Endodermal cell (in vitro differentiated cells): Measurements from ENCODE around the gene FAM78A. TPM values are rescaled to one million over a fixed set of nuclear protein-coding genes. Genes with fewer than 3 reads are reported as not detected.

Source experiments
- DNase-seq: peaks from one replicate; pipeline ENCODE4 v3.0.0-alpha.2; 2017
- H3K27ac ChIP-seq: 2 replicates; pipeline ENCODE4 v1.5.1; 2013; ENCODE audit warnings: mild to moderate bottlenecking, low read depth, low read length, moderate library complexity
- H3K27me3 ChIP-seq: 2 replicates; pipeline ENCODE4 v1.6.1; 2013; ENCODE audit warnings: mild to moderate bottlenecking, low read length, moderate library complexity; ENCODE audit not compliant: insufficient read depth, control insufficient read depth, poor library complexity, severe bottlenecking
- H3K36me3 ChIP-seq: 2 replicates; pipeline ENCODE4 v1.7.0; 2013; ENCODE audit warnings: mild to moderate bottlenecking, low read length, moderate library complexity; ENCODE audit not compliant: control insufficient read depth, insufficient read depth
- H3K4me1 ChIP-seq: one replicate; pipeline ENCODE4 v1.7.0; 2013; ENCODE audit warnings: low read length; ENCODE audit not compliant: control insufficient read depth, insufficient read depth
- H3K4me3 ChIP-seq: 2 replicates; pipeline ENCODE4 v1.5.1; 2013; ENCODE audit warnings: mild to moderate bottlenecking, low read length, moderate library complexity
- H3K9ac ChIP-seq: 2 replicates; pipeline ENCODE4 v1.6.1; 2013; ENCODE audit warnings: mild to moderate bottlenecking, low read length, moderate library complexity; ENCODE audit not compliant: poor library complexity, severe bottlenecking; ENCODE audit errors: extremely low read depth
- H3K9me3 ChIP-seq: 2 replicates; pipeline ENCODE4 v1.6.1; 2013; ENCODE audit warnings: mild to moderate bottlenecking, low read length, moderate library complexity; ENCODE audit not compliant: control insufficient read depth
- H3K27ac Mint-ChIP-seq: 2 replicates; pipeline ENCODE4 v1.8.0; 2020; ENCODE audit warnings: mixed read lengths
- H3K27me3 Mint-ChIP-seq: 2 replicates; pipeline ENCODE4 v1.8.0; 2021; ENCODE audit warnings: mild to moderate bottlenecking, mixed read lengths; ENCODE audit not compliant: insufficient read depth
- H3K36me3 Mint-ChIP-seq: 2 replicates; pipeline ENCODE4 v1.8.0; 2020; ENCODE audit warnings: low read depth, mixed read lengths
- H3K4me1 Mint-ChIP-seq: 2 replicates; pipeline ENCODE4 v1.8.0; 2020; ENCODE audit warnings: mixed read lengths
- H3K4me3 Mint-ChIP-seq: 2 replicates; pipeline ENCODE4 v1.8.0; 2020; ENCODE audit warnings: mild to moderate bottlenecking, moderate library complexity, mixed read lengths
- H3K9me3 Mint-ChIP-seq: 2 replicates; pipeline ENCODE4 v1.8.0; 2020; ENCODE audit warnings: mild to moderate bottlenecking, mixed read lengths
- WGBS, 2 experiments: methylation state at CpG; one replicate each; pipeline versions ENCODE4 v1.1.5 to v1.1.7; 2013; ENCODE audit warnings: missing lambda C conversion rate in 2 of 2, mixed read lengths in 1 of 2; ENCODE audit not compliant: insufficient coverage in 1 of 2, insufficient read length in 1 of 2; 5-methylcytosine and 5-hydroxymethylcytosine counted together
- total RNA-seq, 2 donors: library from RNA; stranded (reverse); fragmentation: NEBNext Ultra II Directional in 1 of 2; extraction: Animal tissue kit (Norgen Biotek cat#: 25700) in 1 of 2; gene quantifications; 2 replicates in 1 of 2; 3 replicates in 1 of 2; pipeline ENCODE4 v1.2.1, GENCODE V29; 2021
- TF ChIP-seq, protein P1 (sequence below): fragments of 200-600 bp; sonication (generic); conservative IDR thresholded peaks from 2 replicates; pipeline ENCODE4 v1.5.0; 2021; ENCODE audit warnings: antibody characterized with exemption, mild to moderate bottlenecking

FAM78A gene
- total RNA-seq, 2 donors from 2014 or later = 5.5 to 5.6 TPM

DNA sequence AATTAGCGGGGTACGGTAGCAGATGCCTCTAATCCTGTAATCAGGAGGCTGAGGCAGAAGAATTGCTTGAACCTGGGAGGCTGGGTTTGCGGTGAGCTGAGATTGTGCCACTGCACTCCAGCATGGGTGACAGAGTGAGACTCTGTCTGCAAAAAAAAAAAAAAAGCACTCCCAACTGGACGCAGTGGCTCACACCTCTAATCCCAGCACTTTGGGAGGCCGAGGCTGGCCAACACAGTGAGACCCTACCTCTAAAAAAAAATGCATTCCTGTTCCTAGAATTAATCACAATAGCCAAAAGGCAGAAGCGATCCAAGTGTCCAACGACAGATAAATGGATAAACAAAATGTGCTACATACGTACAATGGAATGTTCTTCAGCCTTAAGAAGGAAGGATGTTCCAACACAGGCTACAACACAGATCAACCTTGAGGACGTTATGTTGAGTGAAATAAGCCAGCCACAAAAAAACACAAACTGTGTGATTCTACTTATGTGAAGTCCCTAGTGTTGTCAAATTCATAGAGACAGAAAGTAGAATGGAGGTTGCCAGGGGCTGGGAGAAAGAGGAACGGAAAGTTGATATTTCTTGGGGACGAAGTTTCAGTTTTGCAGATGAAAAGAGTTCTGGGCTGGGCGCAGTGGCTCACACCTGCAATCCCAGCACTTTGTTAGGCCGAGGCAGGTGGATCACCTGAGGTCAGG is 13.8 kb downstream of the FAM78A start:
- Mint-ChIP-seq H3K4me1 (no peaks in the 10 kb centered on the region), H3K27me3 (no peaks in the 10 kb centered on the region), H3K27ac (no peak overlapping the region), H3K36me3 (peaks cover 16% of the 10 kb centered on the region), H3K9me3 (no peaks in the 10 kb centered on the region), H3K4me3 (no peak overlapping the region)
- no peaks in the 10 kb centered on the region for H3K4me1 ChIP-seq
- 90 to 93% methylated on average over 6 to 13 of the region's 13 CpGs for WGBS, 2 experiments
- no peaks in the 10 kb centered on the region for H3K36me3 ChIP-seq
- H3K9me3 ChIP-seq = no peaks in the 10 kb centered on the region
- no peaks in the 10 kb centered on the region for H3K27me3 ChIP-seq
- H3K4me3 ChIP-seq = no peak overlapping the region
- DNase-seq = no peak
- TF ChIP-seq, protein P1, sequence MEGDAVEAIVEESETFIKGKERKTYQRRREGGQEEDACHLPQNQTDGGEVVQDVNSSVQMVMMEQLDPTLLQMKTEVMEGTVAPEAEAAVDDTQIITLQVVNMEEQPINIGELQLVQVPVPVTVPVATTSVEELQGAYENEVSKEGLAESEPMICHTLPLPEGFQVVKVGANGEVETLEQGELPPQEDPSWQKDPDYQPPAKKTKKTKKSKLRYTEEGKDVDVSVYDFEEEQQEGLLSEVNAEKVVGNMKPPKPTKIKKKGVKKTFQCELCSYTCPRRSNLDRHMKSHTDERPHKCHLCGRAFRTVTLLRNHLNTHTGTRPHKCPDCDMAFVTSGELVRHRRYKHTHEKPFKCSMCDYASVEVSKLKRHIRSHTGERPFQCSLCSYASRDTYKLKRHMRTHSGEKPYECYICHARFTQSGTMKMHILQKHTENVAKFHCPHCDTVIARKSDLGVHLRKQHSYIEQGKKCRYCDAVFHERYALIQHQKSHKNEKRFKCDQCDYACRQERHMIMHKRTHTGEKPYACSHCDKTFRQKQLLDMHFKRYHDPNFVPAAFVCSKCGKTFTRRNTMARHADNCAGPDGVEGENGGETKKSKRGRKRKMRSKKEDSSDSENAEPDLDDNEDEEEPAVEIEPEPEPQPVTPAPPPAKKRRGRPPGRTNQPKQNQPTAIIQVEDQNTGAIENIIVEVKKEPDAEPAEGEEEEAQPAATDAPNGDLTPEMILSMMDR = no peak
- H3K9ac ChIP-seq = no peak overlapping the region
- no peak overlapping the region for H3K27ac ChIP-seq

- H3K36me3 ChIP-seq = no peaks in the 10 kb centered on the region
- Mint-ChIP-seq H3K4me1 (no peaks in the 10 kb centered on the region), H3K36me3 (peaks cover 16% of the 10 kb centered on the region), H3K27ac (no peak overlapping the region), H3K4me3 (no peak overlapping the region), H3K9me3 (no peaks in the 10 kb centered on the region), H3K27me3 (no peaks in the 10 kb centered on the region)
- TF ChIP-seq, protein P1 = no peak
- 95 to 96% methylated on average over 28 to 33 of the region's 33 CpGs for WGBS, 2 experiments
- no peak overlapping the region for H3K9ac ChIP-seq
- no peaks in the 10 kb centered on the region for H3K4me1 ChIP-seq
- no peak overlapping the region for H3K27ac ChIP-seq
- H3K4me3 ChIP-seq = no peak overlapping the region
- H3K9me3 ChIP-seq = no peaks in the 10 kb centered on the region
- no peaks in the 10 kb centered on the region for H3K27me3 ChIP-seq
- DNase-seq = no peak
These were observed 15.4 kb downstream of the FAM78A start for GRCh38 chr9:131260751-131261452.

- Histone ChIP-seq H3K27me3 (no peaks in the 10 kb centered on the region), H3K27ac (no peak overlapping the region), H3K9ac (no peak overlapping the region), H3K4me3 (no peak overlapping the region), H3K4me1 (no peaks in the 10 kb centered on the region), H3K9me3 (no peaks in the 10 kb centered on the region), H3K36me3 (no peaks in the 10 kb centered on the region)
- Mint-ChIP-seq H3K27me3 (no peaks in the 10 kb centered on the region), H3K4me3 (no peak overlapping the region), H3K9me3 (no peaks in the 10 kb centered on the region), H3K4me1 (no peaks in the 10 kb centered on the region), H3K27ac (peak overlapping the region; percentile 35), H3K36me3 (peaks cover 16% of the 10 kb centered on the region)
- WGBS, 2 experiments = 87 to 90% methylated on average over 15 to 20 of the region's 20 CpGs
- TF ChIP-seq, protein P1 = no peak
- DNase-seq = peak; percentile 43
These were observed 16.3 kb downstream of the FAM78A start for GRCh38 chr9:131259916-131260597.
